HL-60 (cell line): ENCODE data around the gene TMEM120B.

ENCODE experiments used
- DNase-seq, 2 experiments: peaks; one replicate each; pipeline ENCODE4 v3.0.0-alpha.2; 2010 to 2020; ENCODE audit warnings: low read depth in 1 of 2, low spot score in 1 of 2
- H3K27ac ChIP-seq: fragments of 250-450 bp; sonication (Bioruptor Pico); replicated peaks from 2 replicates; pipeline ENCODE4 v1.5.1; 2020; ENCODE audit warnings: mild to moderate bottlenecking, moderate library complexity
- H3K27me3 ChIP-seq: fragments of 250-450 bp; sonication (Bioruptor Pico); 2 replicates; pipeline ENCODE4 v1.5.1; 2021; ENCODE audit warnings: mild to moderate bottlenecking, moderate library complexity; ENCODE audit not compliant: insufficient read depth, poor library complexity, severe bottlenecking
- H3K4me3 ChIP-seq: replicated peaks from 2 replicates; pipeline ENCODE4 v1.5.1; 2011; ENCODE audit warnings: mild to moderate bottlenecking, control low read depth, low read length; ENCODE audit not compliant: insufficient read depth
- CTCF ChIP-seq: IDR thresholded peaks from one replicate; pipeline ENCODE4 v1.5.1; 2011; ENCODE audit warnings: low read length, control low read depth, inconsistent platforms; ENCODE audit not compliant: insufficient read depth
- GABPA ChIP-seq: IDR thresholded peaks from 2 replicates; pipeline ENCODE4 v1.6.1; 2012; ENCODE audit warnings: low read depth
- POLR2AphosphoS5 ChIP-seq: IDR thresholded peaks from 2 replicates; pipeline ENCODE4 v1.6.1; 2012; ENCODE audit warnings: low read depth
- SPI1 ChIP-seq: IDR thresholded peaks from 2 replicates; pipeline ENCODE4 v1.6.1; 2012; ENCODE audit warnings: low read depth, mild to moderate bottlenecking, borderline replicate concordance
- TF ChIP-seq, protein P1 (sequence below): IDR thresholded peaks from 2 replicates; pipeline ENCODE4 v1.6.1; 2012; ENCODE audit warnings: low read depth; ENCODE audit not compliant: insufficient replicate concordance

The TMEM120B gene

GRCh38 chr12:121733849-121734248 is 21.3 kb downstream of the TMEM120B start:
- TF ChIP-seq GABPA = no peak
- TF ChIP-seq, protein P1, sequence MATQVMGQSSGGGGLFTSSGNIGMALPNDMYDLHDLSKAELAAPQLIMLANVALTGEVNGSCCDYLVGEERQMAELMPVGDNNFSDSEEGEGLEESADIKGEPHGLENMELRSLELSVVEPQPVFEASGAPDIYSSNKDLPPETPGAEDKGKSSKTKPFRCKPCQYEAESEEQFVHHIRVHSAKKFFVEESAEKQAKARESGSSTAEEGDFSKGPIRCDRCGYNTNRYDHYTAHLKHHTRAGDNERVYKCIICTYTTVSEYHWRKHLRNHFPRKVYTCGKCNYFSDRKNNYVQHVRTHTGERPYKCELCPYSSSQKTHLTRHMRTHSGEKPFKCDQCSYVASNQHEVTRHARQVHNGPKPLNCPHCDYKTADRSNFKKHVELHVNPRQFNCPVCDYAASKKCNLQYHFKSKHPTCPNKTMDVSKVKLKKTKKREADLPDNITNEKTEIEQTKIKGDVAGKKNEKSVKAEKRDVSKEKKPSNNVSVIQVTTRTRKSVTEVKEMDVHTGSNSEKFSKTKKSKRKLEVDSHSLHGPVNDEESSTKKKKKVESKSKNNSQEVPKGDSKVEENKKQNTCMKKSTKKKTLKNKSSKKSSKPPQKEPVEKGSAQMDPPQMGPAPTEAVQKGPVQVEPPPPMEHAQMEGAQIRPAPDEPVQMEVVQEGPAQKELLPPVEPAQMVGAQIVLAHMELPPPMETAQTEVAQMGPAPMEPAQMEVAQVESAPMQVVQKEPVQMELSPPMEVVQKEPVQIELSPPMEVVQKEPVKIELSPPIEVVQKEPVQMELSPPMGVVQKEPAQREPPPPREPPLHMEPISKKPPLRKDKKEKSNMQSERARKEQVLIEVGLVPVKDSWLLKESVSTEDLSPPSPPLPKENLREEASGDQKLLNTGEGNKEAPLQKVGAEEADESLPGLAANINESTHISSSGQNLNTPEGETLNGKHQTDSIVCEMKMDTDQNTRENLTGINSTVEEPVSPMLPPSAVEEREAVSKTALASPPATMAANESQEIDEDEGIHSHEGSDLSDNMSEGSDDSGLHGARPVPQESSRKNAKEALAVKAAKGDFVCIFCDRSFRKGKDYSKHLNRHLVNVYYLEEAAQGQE = no peak
- DNase-seq = no peak

DNA sequence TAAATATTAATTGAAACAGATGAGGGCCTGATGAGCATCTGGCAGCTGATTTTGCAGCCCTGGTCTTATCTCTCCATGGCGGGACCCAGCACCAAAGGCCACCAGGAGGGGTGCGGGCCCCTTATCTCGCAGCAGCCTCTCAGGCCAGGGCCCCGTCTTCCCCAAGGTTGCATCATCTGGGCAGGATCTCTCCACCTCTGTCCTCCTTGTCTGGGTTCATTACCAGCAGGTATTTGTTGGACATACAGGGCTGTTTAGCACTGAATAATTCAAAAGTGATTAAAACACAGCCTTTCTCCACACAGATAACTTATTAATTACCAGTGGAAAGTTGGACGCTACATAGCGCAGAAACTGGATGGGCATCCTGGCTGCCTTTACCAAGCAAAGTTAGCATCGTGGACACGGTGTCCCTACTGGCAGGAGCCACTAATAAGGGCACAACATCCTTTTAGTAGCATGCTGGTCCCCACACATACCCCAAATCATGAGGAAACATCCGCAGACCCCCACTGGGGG is 25.8 kb downstream of the TMEM120B start:
- H3K27me3 ChIP-seq = no peaks in the 10 kb centered on the region
- no peak overlapping the region for H3K4me3 ChIP-seq
- TF ChIP-seq POLR2AphosphoS5 (no peak), CTCF (no peak), SPI1 (no peak), GABPA (no peak)
- TF ChIP-seq, protein P1 = no peak
- no peak overlapping the region for H3K27ac ChIP-seq
- DNase-seq = no peak

More at GRCh38 chr12:121733849-121734248, 21.3 kb downstream of the TMEM120B start:
- Histone ChIP-seq H3K27ac (no peak overlapping the region), H3K27me3 (no peaks in the 10 kb centered on the region), H3K4me3 (no peak overlapping the region)

GRCh38 chr12:121740847-121741246 is 28.3 kb downstream of the TMEM120B start:
- no peaks in the 10 kb centered on the region for H3K27me3 ChIP-seq
- TF ChIP-seq GABPA (no peak), SPI1 (no peak), CTCF (no peak), POLR2AphosphoS5 (no peak)
- TF ChIP-seq, protein P1 = no peak
- H3K27ac ChIP-seq = no peak overlapping the region
- no peak overlapping the region for H3K4me3 ChIP-seq
- no peak for DNase-seq

DNA sequence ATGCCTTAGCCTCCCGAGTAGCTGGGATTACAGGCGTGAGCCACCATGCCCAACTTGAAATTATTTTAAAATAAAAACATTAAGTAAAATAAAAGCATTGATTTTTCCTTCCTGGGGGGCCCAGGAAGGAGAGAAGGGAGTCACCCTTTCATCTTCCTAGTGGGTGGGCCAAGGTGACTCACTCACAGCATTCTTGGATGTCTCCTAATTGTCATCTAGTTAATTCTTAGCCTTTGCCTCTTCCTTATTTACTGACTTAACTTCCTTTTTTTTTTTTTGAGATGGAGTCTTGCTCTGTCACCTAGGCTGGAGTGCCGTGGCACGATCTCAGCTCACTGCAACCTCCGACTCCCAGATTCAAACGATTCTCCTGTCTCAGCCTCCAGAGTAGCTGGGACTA is 29.2 kb downstream of the TMEM120B start:
- DNase-seq = no peak
- H3K27me3 ChIP-seq = no peaks in the 10 kb centered on the region
- TF ChIP-seq GABPA = no peak
- TF ChIP-seq POLR2AphosphoS5 = no peak
- peak; percentile 59; the same call in 1 of the 2 replicates for TF ChIP-seq SPI1
- no peak for TF ChIP-seq CTCF
- TF ChIP-seq, protein P1 = no peak
- H3K4me3 ChIP-seq = no peak overlapping the region
- peak overlapping the region; percentile 11 for H3K27ac ChIP-seq
